Measurements from ENCODE around the gene UHRF1.

The UHRF1 gene

GRCh38 chr19:4983346-4984105 lies 74.2 kb downstream of the UHRF1 start:
- peaks cover 10% of the 10 kb centered on the region for H3K36me3 Mint-ChIP-seq
- ATAC-seq, result no peak
- no peak overlapping the region for H3K27ac Mint-ChIP-seq
- no peak overlapping the region for H3K4me3 Mint-ChIP-seq
- peaks cover 75% of the 10 kb centered on the region for H3K4me1 Mint-ChIP-seq
- H3K27me3 Mint-ChIP-seq, result no peaks in the 10 kb centered on the region
- H3K9me3 Mint-ChIP-seq, result no peaks in the 10 kb centered on the region

- Mint-ChIP-seq H3K36me3 (peaks cover 10% of the 10 kb centered on the region), H3K4me1 (peaks cover 73% of the 10 kb centered on the region), H3K27ac (peak overlapping the region; percentile 19), H3K4me3 (no peak overlapping the region), H3K27me3 (no peaks in the 10 kb centered on the region), H3K9me3 (no peaks in the 10 kb centered on the region)
- ATAC-seq, result no peak
These were observed 74.7 kb downstream of the UHRF1 start for GRCh38 chr19:4984106-4984380.

GRCh38 chr19:4984438-4984990 lies 75.2 kb downstream of the UHRF1 start:
- Mint-ChIP-seq H3K36me3 (peaks cover 10% of the 10 kb centered on the region), H3K27ac (peak overlapping the region; percentile 19), H3K9me3 (no peaks in the 10 kb centered on the region), H3K4me1 (peaks cover 73% of the 10 kb centered on the region), H3K27me3 (no peaks in the 10 kb centered on the region), H3K4me3 (no peak overlapping the region)
- no peak for ATAC-seq

GRCh38 chr19:4985551-4985991 lies 76.3 kb downstream of the UHRF1 start:
- no peak overlapping the region for H3K4me3 Mint-ChIP-seq
- H3K27me3 Mint-ChIP-seq, result no peaks in the 10 kb centered on the region
- no peak overlapping the region for H3K27ac Mint-ChIP-seq
- ATAC-seq, result no peak
- no peaks in the 10 kb centered on the region for H3K9me3 Mint-ChIP-seq
- H3K4me1 Mint-ChIP-seq, result peaks cover 68% of the 10 kb centered on the region
- H3K36me3 Mint-ChIP-seq, result peaks cover 10% of the 10 kb centered on the region

GRCh38 chr19:4986056-4986455 lies 76.8 kb downstream of the UHRF1 start:
- ATAC-seq, result no peak
- no peak overlapping the region for H3K4me3 Mint-ChIP-seq
- H3K27me3 Mint-ChIP-seq, result no peaks in the 10 kb centered on the region
- H3K4me1 Mint-ChIP-seq, result peaks cover 63% of the 10 kb centered on the region
- H3K27ac Mint-ChIP-seq, result no peak overlapping the region
- peaks cover 10% of the 10 kb centered on the region for H3K36me3 Mint-ChIP-seq
- no peaks in the 10 kb centered on the region for H3K9me3 Mint-ChIP-seq

- H3K36me3 Mint-ChIP-seq, result peaks cover 12% of the 10 kb centered on the region
- no peaks in the 10 kb centered on the region for H3K27me3 Mint-ChIP-seq
- H3K4me1 Mint-ChIP-seq, result peaks cover 59% of the 10 kb centered on the region
- no peaks in the 10 kb centered on the region for H3K9me3 Mint-ChIP-seq
- no peak for ATAC-seq
- H3K4me3 Mint-ChIP-seq, result no peak overlapping the region
- H3K27ac Mint-ChIP-seq, result no peak overlapping the region
These were observed 77.2 kb downstream of the UHRF1 start for GRCh38 chr19:4986471-4986891.

- no peak for ATAC-seq
- Mint-ChIP-seq H3K9me3 (peaks cover 3% of the 10 kb centered on the region), H3K4me1 (peaks cover 53% of the 10 kb centered on the region), H3K36me3 (peaks cover 15% of the 10 kb centered on the region), H3K27me3 (no peaks in the 10 kb centered on the region), H3K27ac (no peak overlapping the region), H3K4me3 (no peak overlapping the region)
These were observed 78.0 kb downstream of the UHRF1 start for GRCh38 chr19:4987256-4987655.

- peaks cover 21% of the 10 kb centered on the region for H3K36me3 Mint-ChIP-seq
- no peak overlapping the region for H3K4me3 Mint-ChIP-seq
These were observed 78.5 kb downstream of the UHRF1 start for GRCh38 chr19:4987692-4988370.

GRCh38 chr19:4988770-4989251 lies 79.5 kb downstream of the UHRF1 start:
- no peak overlapping the region for H3K27ac Mint-ChIP-seq
- no peaks in the 10 kb centered on the region for H3K27me3 Mint-ChIP-seq
- peaks cover 8% of the 10 kb centered on the region for H3K9me3 Mint-ChIP-seq
- peaks cover 30% of the 10 kb centered on the region for H3K36me3 Mint-ChIP-seq
- ATAC-seq, result no peak
- no peak overlapping the region for H3K4me3 Mint-ChIP-seq
- H3K4me1 Mint-ChIP-seq, result peaks cover 54% of the 10 kb centered on the region

More at GRCh38 chr19:4987692-4988370, 78.5 kb downstream of the UHRF1 start:
- no peak for ATAC-seq
- Mint-ChIP-seq H3K27me3 (no peaks in the 10 kb centered on the region), H3K27ac (no peak overlapping the region), H3K4me1 (peaks cover 52% of the 10 kb centered on the region), H3K9me3 (peaks cover 6% of the 10 kb centered on the region)

GRCh38 chr19:4990306-4990705 lies 81.0 kb downstream of the UHRF1 start:
- no peak for ATAC-seq
- Mint-ChIP-seq H3K9me3 (peaks cover 8% of the 10 kb centered on the region), H3K27ac (no peak overlapping the region), H3K36me3 (peaks cover 30% of the 10 kb centered on the region), H3K4me3 (no peak overlapping the region), H3K4me1 (peaks cover 52% of the 10 kb centered on the region), H3K27me3 (no peaks in the 10 kb centered on the region)

- H3K27me3 Mint-ChIP-seq, result no peaks in the 10 kb centered on the region
- no peak for ATAC-seq
- no peak overlapping the region for H3K27ac Mint-ChIP-seq
- no peak overlapping the region for H3K4me3 Mint-ChIP-seq
- H3K36me3 Mint-ChIP-seq, result peaks cover 34% of the 10 kb centered on the region
- peaks cover 8% of the 10 kb centered on the region for H3K9me3 Mint-ChIP-seq
- H3K4me1 Mint-ChIP-seq, result peaks cover 48% of the 10 kb centered on the region
These were observed 82.2 kb downstream of the UHRF1 start for GRCh38 chr19:4991538-4991937.

- no peak overlapping the region for H3K4me3 Mint-ChIP-seq
- peaks cover 8% of the 10 kb centered on the region for H3K9me3 Mint-ChIP-seq
- H3K27me3 Mint-ChIP-seq, result no peaks in the 10 kb centered on the region
- H3K27ac Mint-ChIP-seq, result no peak overlapping the region
- H3K36me3 Mint-ChIP-seq, result peaks cover 39% of the 10 kb centered on the region
- ATAC-seq, result no peak
- H3K4me1 Mint-ChIP-seq, result peaks cover 55% of the 10 kb centered on the region
These were observed 82.8 kb downstream of the UHRF1 start for GRCh38 chr19:4991996-4992698.

- H3K9me3 Mint-ChIP-seq, result peaks cover 8% of the 10 kb centered on the region
- no peak for ATAC-seq
- no peak overlapping the region for H3K27ac Mint-ChIP-seq
- peaks cover 56% of the 10 kb centered on the region for H3K4me1 Mint-ChIP-seq
- no peak overlapping the region for H3K4me3 Mint-ChIP-seq
- H3K27me3 Mint-ChIP-seq, result no peaks in the 10 kb centered on the region
- peaks cover 45% of the 10 kb centered on the region for H3K36me3 Mint-ChIP-seq
These were observed 84.4 kb downstream of the UHRF1 start for GRCh38 chr19:4993683-4994082.

GRCh38 chr19:4996701-4997100 lies 87.4 kb downstream of the UHRF1 start:
- peaks cover 67% of the 10 kb centered on the region for H3K4me1 Mint-ChIP-seq
- no peak for ATAC-seq
- H3K4me3 Mint-ChIP-seq, result no peak overlapping the region
- H3K9me3 Mint-ChIP-seq, result peaks cover 8% of the 10 kb centered on the region
- no peaks in the 10 kb centered on the region for H3K27me3 Mint-ChIP-seq
- no peak overlapping the region for H3K27ac Mint-ChIP-seq
- peaks cover 57% of the 10 kb centered on the region for H3K36me3 Mint-ChIP-seq

- no peaks in the 10 kb centered on the region for H3K27me3 Mint-ChIP-seq
These were observed 88.0 kb downstream of the UHRF1 start for GRCh38 chr19:4997297-4997696.

More at GRCh38 chr19:4997297-4997696, 88.0 kb downstream of the UHRF1 start:
- peaks cover 5% of the 10 kb centered on the region for H3K9me3 Mint-ChIP-seq
- H3K4me3 Mint-ChIP-seq, result no peak overlapping the region
- peaks cover 71% of the 10 kb centered on the region for H3K4me1 Mint-ChIP-seq
- no peak overlapping the region for H3K27ac Mint-ChIP-seq
- ATAC-seq, result no peak
- H3K36me3 Mint-ChIP-seq, result peaks cover 54% of the 10 kb centered on the region
